ENCODE measurements around the gene NEDD4L.

GRCh38 chr18:58057291-58057965, 13.4 kb downstream of the NEDD4L start:
- no peak for TF ChIP-seq CTCF (IDR thresholded peaks at IDR 0.05)
- TF ChIP-seq POLR2A (IDR thresholded peaks at IDR 0.05), result no peak
- no peak for TF ChIP-seq POLR2AphosphoS5 (IDR thresholded peaks at IDR 0.05)
